ENCODE measurements around the gene RAB34. TPM values are rescaled to one million over a fixed set of nuclear protein-coding genes. Genes with fewer than 3 reads are reported as not detected.

Gene RAB34
- total and polyA plus RNA-seq, 9 of the 15 experiments (the other 6 are each of a cell fraction or from before 2014, with no cell fraction given) = 0.07 to 3.8 (median 0.46) TPM; not detected in 1

- Histone ChIP-seq H2AFZ (ENCODE audit: low read depth, low read length) (no peak overlapping the region), H3K9ac (ENCODE audit: insufficient read depth in 1 of 2, low read depth in 2 of 2, low read length in 2 of 2) (peak overlapping the region in 1 of 2 experiments; percentile 65; a peak in 2 of 4 replicates), H4K20me1 (replicated peaks; ENCODE audit: control insufficient read depth, insufficient read depth, low read length) (no peaks in the 10 kb centered on the region; the same call in 1 of the 2 replicates), H3K79me2 (ENCODE audit: control insufficient read depth, insufficient read depth, low read length) (peaks cover 9% of the 10 kb centered on the region), H3K4me3 (no peak overlapping the region), H3K27ac (ENCODE audit: extremely low read depth, low read depth, low read length) (no peak overlapping the region), H3K9me1 (ENCODE audit: control insufficient read depth, insufficient read depth, low read length) (no peaks in the 10 kb centered on the region), H3K4me2 (ENCODE audit: insufficient read depth, low read length) (no peak overlapping the region), H3K9me3 (replicated peaks; ENCODE audit: control insufficient read depth, insufficient read depth, low read depth, low read length) (0 out of 2 replicates have a peak, but pooled peaks cover 2% of the 10 kb centered on the region), H3K4me1 (replicated peaks in 1 of 2; ENCODE audit: control insufficient read depth in 2 of 2, insufficient read depth in 2 of 2, low read length in 2 of 2) (peaks cover 7 to 18% of the 10 kb centered on the region in 2 experiments; a peak in 4 of 5 replicates), H3K27me3 (ENCODE audit: control insufficient read depth in 2 of 2, insufficient read depth in 2 of 2, low read length in 2 of 2) (no peaks in the 10 kb centered on the region), H3K36me3 (ENCODE audit: control insufficient read depth, insufficient read depth, low read length) (peaks cover 44% of the 10 kb centered on the region; the same call in 2 of the 3 replicates)
- ATAC-seq = no peak
- CTCF ChIA-PET (ENCODE audit: low intra/inter-chr PET ratio) = no interaction called here
- BruUV-seq (replicated peaks) = no TSS peak
- no peak for DNase-seq (ENCODE audit: extremely low read depth in 1 of 4, low spot score in 3 of 4)
- intact Hi-C loops (cut with micrococcal nuclease) = no loop called here
- 85% methylated on average over 10 of the region's 10 CpGs for WGBS (ENCODE audit: insufficient coverage, low coverage, missing lambda C conversion rate)
- no peak for TF ChIP-seq VEZF1 (CRISPR knock-in tag; IDR thresholded peaks at IDR 0.05)
- peak; percentile 29; the same call in 1 of the 2 replicates for TF ChIP-seq POLR2G (IDR thresholded peaks at IDR 0.05; ENCODE audit: low read depth, low read length)
- no peak for FAIRE-seq
- POLR2A ChIA-PET = interaction anchor here (0.9 to 8.7 kb wide), 7 partner anchors 12 to 66 kb away, joined by 3 to 133 read pairs (median 4); partner anchors contain the start of genes BLTP2 and RPL23A
- in situ Hi-C loops (cut with MboI) = no loop called here
These were observed 11.8 kb downstream of the RAB34 start for GRCh38 chr17:28705728-28706334.
